Stomach (tissue), 4 donors: ENCODE data around the gene PLLP.

Experiments used
- CTCF ChIP-seq, 7 experiments: fragments of 450-650 bp in 4 of 7; fragments of 200-600 bp in 3 of 7; sonication (generic) in 3 of 7; IDR thresholded peaks; one replicate each; pipeline ENCODE4 v1.5.1; 2016 to 2019; ENCODE audit warnings: antibody characterized with exemption in 7 of 7, control low read depth in 2 of 7, mild to moderate bottlenecking in 1 of 7
- POLR2A ChIP-seq, 4 donors: fragments of 450-650 bp; IDR thresholded peaks; one replicate each; pipeline ENCODE4 v1.6.1; 2016; ENCODE audit warnings: antibody characterized with exemption in 4 of 4, control low read depth in 2 of 4, mild to moderate bottlenecking in 1 of 4, moderate library complexity in 1 of 4

- TF ChIP-seq CTCF (IDR thresholded peaks at IDR 0.05) (no peak), POLR2A (IDR thresholded peaks at IDR 0.05) (no peak)
Observed at GRCh38 chr16:57276596-57276995, 7.9 kb downstream of the PLLP start.
